ENCODE measurements around the gene NUDT14.

The NUDT14 gene

GRCh38 chr14:105179191-105179590 is 1.9 kb downstream of the NUDT14 start:
- no peak overlapping the region for H3K4me3 ChIP-seq (ENCODE audit: low read depth, low read length)
- no peak for DNase-seq (ENCODE audit: low read depth)
- TF ChIP-seq POLR2A (IDR thresholded peaks at IDR 0.05; ENCODE audit: extremely low read depth, insufficient read length) = no peak
- no peak for TF ChIP-seq MYC (IDR thresholded peaks at IDR 0.05; ENCODE audit: low read depth, low read length)
- no peak for TF ChIP-seq CTCF (IDR thresholded peaks at IDR 0.05; ENCODE audit: low read depth, low read length)
- no peak for TF ChIP-seq MAX (IDR thresholded peaks at IDR 0.05; ENCODE audit: low read depth, low read length)

- H3K4me3 ChIP-seq (ENCODE audit: low read depth, low read length) = no peak overlapping the region
- no peak for DNase-seq (ENCODE audit: low read depth)
- TF ChIP-seq POLR2A (IDR thresholded peaks at IDR 0.05; ENCODE audit: extremely low read depth, insufficient read length) (no peak), MYC (IDR thresholded peaks at IDR 0.05; ENCODE audit: low read depth, low read length) (no peak), MAX (IDR thresholded peaks at IDR 0.05; ENCODE audit: low read depth, low read length) (no peak), CTCF (IDR thresholded peaks at IDR 0.05; ENCODE audit: low read depth, low read length) (no peak)
These were observed 2.3 kb downstream of the NUDT14 start for GRCh38 chr14:105178868-105179140.

- peak; percentile 4 for TF ChIP-seq CTCF (IDR thresholded peaks at IDR 0.05; ENCODE audit: low read depth, low read length)
- TF ChIP-seq MAX (IDR thresholded peaks at IDR 0.05; ENCODE audit: low read depth, low read length) = no peak
- no peak for DNase-seq (ENCODE audit: low read depth)
- no peak overlapping the region for H3K4me3 ChIP-seq (ENCODE audit: low read depth, low read length)
These were observed 2.8 kb downstream of the NUDT14 start for GRCh38 chr14:105178069-105178867.

- H3K4me3 ChIP-seq (ENCODE audit: low read depth, low read length) = no peak overlapping the region
- DNase-seq (ENCODE audit: low read depth) = no peak
- TF ChIP-seq POLR2A (IDR thresholded peaks at IDR 0.05; ENCODE audit: extremely low read depth, insufficient read length) (no peak), MYC (IDR thresholded peaks at IDR 0.05; ENCODE audit: low read depth, low read length) (no peak), MAX (IDR thresholded peaks at IDR 0.05; ENCODE audit: low read depth, low read length) (no peak), CTCF (IDR thresholded peaks at IDR 0.05; ENCODE audit: low read depth, low read length) (no peak)
These were observed 4.0 kb downstream of the NUDT14 start for GRCh38 chr14:105177082-105177481.

- peak; percentile 53 for DNase-seq (ENCODE audit: low read depth)
- no peak overlapping the region for H3K4me3 ChIP-seq (ENCODE audit: low read depth, low read length)
- TF ChIP-seq CTCF (IDR thresholded peaks at IDR 0.05; ENCODE audit: low read depth, low read length) (no peak), MYC (IDR thresholded peaks at IDR 0.05; ENCODE audit: low read depth, low read length) (no peak), MAX (IDR thresholded peaks at IDR 0.05; ENCODE audit: low read depth, low read length) (no peak), POLR2A (IDR thresholded peaks at IDR 0.05; ENCODE audit: extremely low read depth, insufficient read length) (no peak)
These were observed 4.6 kb downstream of the NUDT14 start for GRCh38 chr14:105176513-105176912.

Measured in NB4 (cell line).